ENCODE data around the gene ADIPOQ. TPM values are rescaled to one million over a fixed set of nuclear protein-coding genes. Genes with fewer than 3 reads are reported as not detected.

Gene ADIPOQ
- polyA plus RNA-seq, 1 donor (not counting 4 experiments of a cell fraction or from before 2014, with no cell fraction given): not detected

GRCh38 chr3:186852994-186853393 is 10.5 kb downstream of the ADIPOQ start:
- FAIRE-seq: no peak
- Histone ChIP-seq H3K9me1 (ENCODE audit: control insufficient read depth, extremely low read depth, insufficient read depth, low read length) (no peaks in the 10 kb centered on the region), H3K27me3 (ENCODE audit: control insufficient read depth, extremely low read depth, insufficient read depth, low read length) (no peaks in the 10 kb centered on the region), H3K4me3 (ENCODE audit: control insufficient read depth in 2 of 3, extremely low read depth in 1 of 3, insufficient read depth in 2 of 3, low read depth in 1 of 3, low read length in 3 of 3) (no peak overlapping the region), H4K20me1 (ENCODE audit: control insufficient read depth, extremely low read depth, insufficient read depth, low read length) (no peaks in the 10 kb centered on the region), H3K9me3 (ENCODE audit: control insufficient read depth, low read depth, low read length) (no peaks in the 10 kb centered on the region), H3K9ac (ENCODE audit: control insufficient read depth, extremely low read depth, insufficient read depth, low read length) (no peak overlapping the region), H3K4me1 (ENCODE audit: control insufficient read depth, extremely low read depth, insufficient read depth, low read length) (no peaks in the 10 kb centered on the region), H3K36me3 (ENCODE audit: control insufficient read depth in 2 of 2, extremely low read depth in 1 of 2, insufficient read depth in 2 of 2, low read length in 2 of 2) (no peaks in the 10 kb centered on the region), H3K4me2 (ENCODE audit: control insufficient read depth, extremely low read depth, insufficient read depth, low read depth, low read length) (no peak overlapping the region), H3K27ac (ENCODE audit: control insufficient read depth, insufficient read depth, low read length) (no peak overlapping the region), H3K79me2 (ENCODE audit: control insufficient read depth, insufficient read depth, low read length) (no peaks in the 10 kb centered on the region), H2AFZ (ENCODE audit: control insufficient read depth, low read length) (no peak overlapping the region)
- TF ChIP-seq CTCF (optimal IDR thresholded peaks at IDR 0.05 in 1 of 3, IDR thresholded peaks at IDR 0.05 in 1 of 3, conservative IDR thresholded peaks at IDR 0.05 in 1 of 3; ENCODE audit: extremely low read depth in 1 of 3, insufficient read depth in 2 of 3, low read length in 3 of 3): no peak
- DNase-seq (ENCODE audit: low read depth, low spot score): no peak
- dilution Hi-C loops (cut with MboI; ENCODE audit: extremely low pct_ligation_motif_present, low sequenced_read_pairs): no loop called here

DNA sequence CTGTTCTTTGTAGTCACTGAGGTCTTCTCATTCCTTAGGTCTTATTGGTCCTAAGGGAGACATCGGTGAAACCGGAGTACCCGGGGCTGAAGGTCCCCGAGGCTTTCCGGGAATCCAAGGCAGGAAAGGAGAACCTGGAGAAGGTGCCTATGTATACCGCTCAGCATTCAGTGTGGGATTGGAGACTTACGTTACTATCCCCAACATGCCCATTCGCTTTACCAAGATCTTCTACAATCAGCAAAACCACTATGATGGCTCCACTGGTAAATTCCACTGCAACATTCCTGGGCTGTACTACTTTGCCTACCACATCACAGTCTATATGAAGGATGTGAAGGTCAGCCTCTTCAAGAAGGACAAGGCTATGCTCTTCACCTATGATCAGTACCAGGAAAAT is 11.6 kb downstream of the ADIPOQ start:
- Histone ChIP-seq H3K4me1 (ENCODE audit: control insufficient read depth, extremely low read depth, insufficient read depth, low read length) (no peaks in the 10 kb centered on the region), H3K79me2 (ENCODE audit: control insufficient read depth, insufficient read depth, low read length) (no peaks in the 10 kb centered on the region), H2AFZ (ENCODE audit: control insufficient read depth, low read length) (no peak overlapping the region), H3K36me3 (ENCODE audit: control insufficient read depth in 2 of 2, extremely low read depth in 1 of 2, insufficient read depth in 2 of 2, low read length in 2 of 2) (no peaks in the 10 kb centered on the region), H3K9me3 (ENCODE audit: control insufficient read depth, low read depth, low read length) (no peaks in the 10 kb centered on the region), H3K4me2 (ENCODE audit: control insufficient read depth, extremely low read depth, insufficient read depth, low read depth, low read length) (no peak overlapping the region), H3K9me1 (ENCODE audit: control insufficient read depth, extremely low read depth, insufficient read depth, low read length) (no peaks in the 10 kb centered on the region), H3K27me3 (ENCODE audit: control insufficient read depth, extremely low read depth, insufficient read depth, low read length) (no peaks in the 10 kb centered on the region), H3K9ac (ENCODE audit: control insufficient read depth, extremely low read depth, insufficient read depth, low read length) (no peak overlapping the region), H3K4me3 (ENCODE audit: control insufficient read depth in 2 of 3, extremely low read depth in 1 of 3, insufficient read depth in 2 of 3, low read depth in 1 of 3, low read length in 3 of 3) (no peak overlapping the region), H3K27ac (ENCODE audit: control insufficient read depth, insufficient read depth, low read length) (no peak overlapping the region), H4K20me1 (ENCODE audit: control insufficient read depth, extremely low read depth, insufficient read depth, low read length) (no peaks in the 10 kb centered on the region)
- TF ChIP-seq CTCF (optimal IDR thresholded peaks at IDR 0.05 in 1 of 3, IDR thresholded peaks at IDR 0.05 in 1 of 3, conservative IDR thresholded peaks at IDR 0.05 in 1 of 3; ENCODE audit: extremely low read depth in 1 of 3, insufficient read depth in 2 of 3, low read length in 3 of 3): no peak
- TF ChIP-seq EZH2 (IDR thresholded peaks at IDR 0.05; ENCODE audit: low read length): no peak
- dilution Hi-C loops (cut with MboI; ENCODE audit: extremely low pct_ligation_motif_present, low sequenced_read_pairs): no loop called here
- no peak for FAIRE-seq
- no peak for DNase-seq (ENCODE audit: low read depth, low spot score)
